K562 (cell line): ENCODE results near the gene CYCS. TPM values are rescaled to one million over a fixed set of nuclear protein-coding genes. Genes with fewer than 3 reads are reported as not detected.

Experiments
- CSDE1 ChIP-seq, 2 experiments: fragments of 450-650 bp; IDR thresholded peaks; 2 replicates each; pipeline ENCODE4 v1.6.1; 2016; ENCODE audit warnings: mild to moderate bottlenecking in 1 of 2
- HDAC2 ChIP-seq: fragments of 450-650 bp; IDR thresholded peaks from 2 replicates; pipeline ENCODE4 v1.6.1; 2016; ENCODE audit warnings: mild to moderate bottlenecking
- NR2F6 ChIP-seq: fragments of 450-650 bp; formaldehyde crosslinking; IDR thresholded peaks from 2 replicates; pipeline ENCODE4 v1.4.0; 2020; ENCODE audit warnings: mild to moderate bottlenecking
- REST ChIP-seq, 2 experiments: fragments of 450-650 bp; formaldehyde crosslinking in 1 of 2; IDR thresholded peaks; 2 replicates each; pipeline versions ENCODE4 v1.4.0 to v1.6.1; 2014 to 2020; ENCODE audit warnings: mild to moderate bottlenecking in 2 of 2, borderline replicate concordance in 1 of 2, low read depth in 1 of 2
- ZBED1 ChIP-seq: IDR thresholded peaks from 2 replicates; pipeline ENCODE4 v1.6.1; 2014
- ZFX ChIP-seq: sonication (generic); formaldehyde crosslinking; IDR thresholded peaks from 2 replicates; pipeline ENCODE4 v1.8.0; 2022; ENCODE audit warnings: mild to moderate bottlenecking, missing genetic modification reagents, moderate library complexity
- polyA plus RNA-seq, 8 experiments: library from polyadenylated mRNA; depleted of rRNA in 4 of 8; stranded (reverse) in 5 of 8; unstranded in 3 of 8; fragments of >200 nt; fragmentation: Nextera tagmentation in 2 of 8; fragmentation: Illumina TruSeq in 1 of 8; extraction: Ambion mirVana in 2 of 8; extraction: Trizol in 1 of 8; gene quantifications; 2 replicates each; pipeline versions ENCODE4 v1.2.1 to v1.2.3, GENCODE V29; 2011 to 2014; ENCODE audit warnings: inconsistent platforms in 1 of 8, missing spikeins in 1 of 8
- total RNA-seq, 7 experiments: library from RNA; depleted of rRNA in 6 of 7; stranded (reverse); fragments of >200 nt in 6 of 7; fragmentation: Illumina TruSeq in 2 of 7; extraction: Trizol in 2 of 7; gene quantifications; 2 replicates each; pipeline versions ENCODE4 v1.2.1 to v1.2.3, GENCODE V29; 2011 to 2021; ENCODE audit warnings: low replicate concordance in 1 of 7

Gene CYCS
- total and polyA plus RNA-seq, 9 of the 15 experiments (the other 6 are each of a cell fraction or from before 2014, with no cell fraction given), result 206 to 1,425 (median 438) TPM

GRCh38 chr7:25125137-25125946, at the start of gene CYCS (continued):
- TF ChIP-seq REST (IDR thresholded peaks at IDR 0.05; ENCODE audit: borderline replicate concordance), result no peak; the same call in 1 of the 2 replicates
- TF ChIP-seq REST (CRISPR knock-in tag; IDR thresholded peaks at IDR 0.05; ENCODE audit: low read depth), result peak; percentile 12; the same call in 1 of the 2 replicates
- TF ChIP-seq ZFX (CRISPR knock-in tag), result peak; percentile 75
- peak; percentile 40; the same call in 1 of the 2 replicates for TF ChIP-seq HDAC2
- TF ChIP-seq ZBED1, result peak; percentile 100
- no peak for TF ChIP-seq NR2F6 (CRISPR knock-in tag)
- peak in 1 of 2 experiments; percentile 79; a peak in 2 of 4 replicates for TF ChIP-seq CSDE1 (IDR thresholded peaks at IDR 0.05)
